SU-DHL-6 (cell line): ENCODE results near the gene COP1.

Experiments
- CTCF ChIP-seq: fragments of 200-600 bp; sonication (generic); IDR thresholded peaks from one replicate; pipeline ENCODE4 v1.5.1; 2017; ENCODE audit warnings: antibody characterized with exemption, mild to moderate bottlenecking, low read length, moderate library complexity; ENCODE audit not compliant: insufficient read depth, poor library complexity, severe bottlenecking
- EZH2phosphoT487 ChIP-seq: fragments of 200-600 bp; sonication (generic), shearing (Covaris generic); conservative IDR thresholded peaks from 2 replicates; pipeline ENCODE4 v1.6.1; 2018; ENCODE audit warnings: mild to moderate bottlenecking, antibody characterized with exemption, low read length, moderate library complexity, mixed read lengths

- TF ChIP-seq CTCF (no peak), EZH2phosphoT487 (no peak)
Observed at GRCh38 chr1:176102768-176103350, 104.2 kb downstream of the COP1 start.
